ENCODE measurements around the gene ARHGEF19.

GRCh38 chr1:16172964-16173446, 39.4 kb downstream of the ARHGEF19 start:
- TF ChIP-seq YY1 (tag by site-specific recombination; IDR thresholded peaks at IDR 0.05): no peak
- no peak for TF ChIP-seq ZBTB8A (tag by site-specific recombination; IDR thresholded peaks at IDR 0.05)
- no peak for TF ChIP-seq CTCF (tag by site-specific recombination; IDR thresholded peaks at IDR 0.05)
- no peak for TF ChIP-seq ZNF843 (tag by site-specific recombination; IDR thresholded peaks at IDR 0.05)
- no peak for TF ChIP-seq ZBTB21 (tag by site-specific recombination; IDR thresholded peaks at IDR 0.05)
- TF ChIP-seq KLF17 (tag by site-specific recombination; IDR thresholded peaks at IDR 0.05): no peak
- no peak for TF ChIP-seq ZNF530 (tag by site-specific recombination; IDR thresholded peaks at IDR 0.05; ENCODE audit: low read depth)
- no peak for TF ChIP-seq ZNF239 (tag by site-specific recombination; IDR thresholded peaks at IDR 0.05)
- TF ChIP-seq ZFP3 (tag by site-specific recombination; IDR thresholded peaks at IDR 0.05; ENCODE audit: low read depth): no peak
- no peak for TF ChIP-seq ZBTB7A (tag by site-specific recombination; IDR thresholded peaks at IDR 0.05; ENCODE audit: low read depth)
- no peak for TF ChIP-seq ZNF571 (tag by site-specific recombination; IDR thresholded peaks at IDR 0.05)
- no peak for TF ChIP-seq ZNF138 (tag by site-specific recombination; IDR thresholded peaks at IDR 0.05; ENCODE audit: borderline replicate concordance)
- no peak for TF ChIP-seq ZNF184 (tag by site-specific recombination; IDR thresholded peaks at IDR 0.05)

Data from HEK293 (cell line).